WI38 (cell line): Measurements from ENCODE around the gene CHGA.

ENCODE experiments used
- H3K4me3 ChIP-seq: 2 replicates; pipeline ENCODE4 v1.5.1; 2011; ENCODE audit warnings: low read depth, mild to moderate bottlenecking, control low read depth, low read length
- CTCF ChIP-seq: IDR thresholded peaks from 2 replicates; pipeline ENCODE4 v1.5.1; 2012; ENCODE audit warnings: low read depth, mild to moderate bottlenecking, control low read depth, low read length

Gene CHGA

DNA sequence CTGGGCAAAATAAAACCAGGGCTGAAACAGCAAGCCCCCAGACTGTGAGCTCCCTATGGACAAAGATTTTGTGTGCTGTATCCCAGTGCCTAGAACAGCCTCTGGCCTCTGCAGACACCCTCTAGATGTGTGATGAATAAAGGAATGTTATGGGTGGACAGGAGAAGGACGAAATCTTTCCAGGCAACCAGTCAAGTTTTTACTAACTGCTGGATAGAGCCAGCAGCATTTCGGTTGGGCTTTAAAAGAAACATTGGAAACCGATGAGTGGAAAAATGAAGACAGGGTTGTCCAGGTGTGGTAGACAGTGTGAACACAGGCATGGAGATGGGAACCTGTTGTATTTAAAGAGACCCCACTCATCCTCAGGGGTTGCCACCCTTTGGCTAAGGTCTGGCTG, 4.0 kb downstream of the CHGA start:
- no peak overlapping the region for H3K4me3 ChIP-seq
- TF ChIP-seq CTCF, result no peak

GRCh38 chr14:92927349-92928257, 4.7 kb downstream of the CHGA start:
- no peak overlapping the region for H3K4me3 ChIP-seq
- TF ChIP-seq CTCF, result no peak

- TF ChIP-seq CTCF, result no peak
Observed at GRCh38 chr14:92928258-92928629, 5.3 kb downstream of the CHGA start.

GRCh38 chr14:92928961-92929688, 6.2 kb downstream of the CHGA start:
- TF ChIP-seq CTCF, result no peak
- H3K4me3 ChIP-seq, result no peak overlapping the region

More at GRCh38 chr14:92928258-92928629, 5.3 kb downstream of the CHGA start:
- no peak overlapping the region for H3K4me3 ChIP-seq

GRCh38 chr14:92929689-92930608, 7.0 kb downstream of the CHGA start:
- no peak for TF ChIP-seq CTCF
- no peak overlapping the region for H3K4me3 ChIP-seq

- TF ChIP-seq CTCF, result no peak
- no peak overlapping the region for H3K4me3 ChIP-seq
Observed at GRCh38 chr14:92930737-92931602, 8.0 kb downstream of the CHGA start.
